HepG2 (cell line): ENCODE results near the gene CAPN9. TPM values are rescaled to one million over a fixed set of nuclear protein-coding genes. Genes with fewer than 3 reads are reported as not detected.

Experiments
- ATAC-seq: fragments of 200-7000 bp; cut with Tn5 transposase; 3 replicates; pipeline ENCODE4 v1.9.1; 2020; ENCODE audit warnings: mild to moderate bottlenecking, moderate library complexity
- BruUV-seq: library from RNA; stranded (reverse); fragments of 400-500 nt; replicated peaks from 2 replicates; lab custom pipeline; 2021; lab: Mats Ljungman, UMichigan
- CTCF ChIA-PET: fragments of 300-600 bp; formaldehyde crosslinking; extraction: SDS; loops from one replicate; lab custom pipeline; 2021; ENCODE audit warnings: low total read pairs, inconsistent platforms, low intra/inter-chr PET ratio; lab: Yijun Ruan, JAX
- POLR2A ChIA-PET: fragments of 350-600 bp; sonication (Branson Sonifier 250); formaldehyde crosslinking; loops from one replicate; lab custom pipeline; 2020; ENCODE audit warnings: antibody characterized with exemption, inconsistent platforms; lab: Yijun Ruan, JAX
- DNase-seq: peaks from one replicate; pipeline ENCODE4 v3.0.0-alpha.2; 2015; ENCODE audit warnings: low spot score
- FAIRE-seq: peaks from 3 replicates; lab custom pipeline; 2011; peaks lifted over from hg19 to GRCh38; lab: Jason Lieb, UNC
- H2AFZ ChIP-seq: one replicate; pipeline ENCODE4 v1.6.1; 2011; ENCODE audit warnings: low read length, inconsistent platforms
- H3K27ac ChIP-seq: fragments of 300-600 bp; 3 replicates; pipeline ENCODE4 v1.8.0; 2011; ENCODE audit warnings: mixed run types, mild to moderate bottlenecking, mixed read lengths, low read length, inconsistent platforms; ENCODE audit not compliant: insufficient read depth; ENCODE audit errors: extremely low read length
- H3K27me3 ChIP-seq, 2 experiments: fragments of 200-600 bp in 1 of 2; 2 replicates in 1 of 2; 3 replicates in 1 of 2; pipeline versions ENCODE4 v1.6.0 to v1.8.0; 2011; ENCODE audit warnings: low read length in 2 of 2, mild to moderate bottlenecking in 2 of 2, moderate library complexity in 2 of 2, inconsistent platforms in 1 of 2; ENCODE audit not compliant: insufficient read depth in 2 of 2, control insufficient read depth in 1 of 2
- H3K36me3 ChIP-seq, 2 experiments: fragments of 200-600 bp in 1 of 2; replicated peaks in 1 of 2; 2 replicates in 1 of 2; 3 replicates in 1 of 2; pipeline versions ENCODE4 v1.5.1 to v1.8.0; 2011; ENCODE audit warnings: low read length in 2 of 2, inconsistent platforms in 1 of 2; ENCODE audit not compliant: insufficient read depth in 2 of 2, control insufficient read depth in 1 of 2
- H3K4me1 ChIP-seq: 2 replicates; pipeline ENCODE4 v1.5.1; 2012; ENCODE audit warnings: low read length, inconsistent platforms; ENCODE audit not compliant: insufficient read depth
- H3K4me2 ChIP-seq: 2 replicates; pipeline ENCODE4 v1.6.0; 2011; ENCODE audit warnings: low read depth, low read length, inconsistent platforms
- H3K4me3 ChIP-seq, 3 experiments: fragments of 200-600 bp in 1 of 3; sonication (generic), shearing (Covaris generic) in 1 of 3; replicated peaks in 1 of 3; 2 replicates each; pipeline ENCODE4 v1.5.1; 2011 to 2016; ENCODE audit warnings: low read length in 3 of 3, inconsistent platforms in 2 of 3, low read depth in 2 of 3, mild to moderate bottlenecking in 2 of 3, control low read depth in 1 of 3, mixed read lengths in 1 of 3; ENCODE audit not compliant: insufficient read depth in 1 of 3
- H3K79me2 ChIP-seq: one replicate; pipeline ENCODE4 v1.6.1; 2011; ENCODE audit warnings: low read length, inconsistent platforms; ENCODE audit not compliant: insufficient read depth
- H3K9ac ChIP-seq: 2 replicates; pipeline ENCODE4 v1.6.0; 2011; ENCODE audit warnings: mild to moderate bottlenecking, low read depth, low read length, inconsistent platforms; ENCODE audit not compliant: insufficient read depth
- H3K9me3 ChIP-seq: 2 replicates; pipeline ENCODE4 v1.5.1; 2012; ENCODE audit warnings: mild to moderate bottlenecking, low read length
- H4K20me1 ChIP-seq: 2 replicates; pipeline ENCODE4 v1.6.0; 2011; ENCODE audit warnings: inconsistent platforms, mild to moderate bottlenecking, low read length, moderate library complexity; ENCODE audit not compliant: insufficient read depth
- DMAP1 ChIP-seq: IDR thresholded peaks from 2 replicates; pipeline ENCODE4 v1.6.1; 2016
- FOSL1 ChIP-seq: sonication (generic); formaldehyde crosslinking; IDR thresholded peaks from 2 replicates; pipeline ENCODE4 v1.9.0; 2021; ENCODE audit warnings: missing genetic modification reagents, borderline replicate concordance
- SRSF1 ChIP-seq: fragments of 200-400 bp; formaldehyde crosslinking; optimal IDR thresholded peaks from 2 replicates; pipeline ENCODE3; 2017; ENCODE audit warnings: mild to moderate bottlenecking, low read depth, low read length, moderate library complexity
- ZNF558 ChIP-seq: sonication (generic); formaldehyde crosslinking; IDR thresholded peaks from 2 replicates; pipeline ENCODE4 v1.9.0; 2022; ENCODE audit warnings: mild to moderate bottlenecking, missing genetic modification reagents, borderline replicate concordance
- ZNF709 ChIP-seq: sonication (generic); formaldehyde crosslinking; IDR thresholded peaks from 2 replicates; pipeline ENCODE4 v1.5.0; 2020; ENCODE audit warnings: mild to moderate bottlenecking, missing genetic modification reagents
- ZSCAN12 ChIP-seq: sonication (generic); formaldehyde crosslinking; IDR thresholded peaks from 2 replicates; pipeline ENCODE4 v1.9.0; 2021; ENCODE audit warnings: mild to moderate bottlenecking, missing genetic modification reagents
- WGBS: methylation state at CpG from one replicate; pipeline ENCODE4 v1.1.6; 2017; ENCODE audit warnings: low lambda C conversion rate; 5-methylcytosine and 5-hydroxymethylcytosine counted together
- in situ Hi-C: cut with HindIII; loops from 2 replicates; pipeline ENCODE4 v1.10.0; 2017; ENCODE audit warnings: low pct_unique_long_range_greater_than_20kb; ENCODE audit not compliant: extremely low pct_ligation_motif_present
- intact Hi-C: fragments of 100-400 bp; cut with micrococcal nuclease; formaldehyde crosslinking; loops from one replicate; pipeline ENCODE4 v1.10.0; 2022; ENCODE audit not compliant: unreplicated experiment
- polyA plus RNA-seq, 8 experiments: library from polyadenylated mRNA; depleted of rRNA in 3 of 8; stranded (reverse) in 7 of 8; unstranded in 1 of 8; fragments of >200 nt; fragmentation: Illumina TruSeq in 4 of 8; extraction: Trizol in 4 of 8; gene quantifications; 2 replicates each; pipeline versions ENCODE4 v1.2.1 to v1.2.3, GENCODE V29; 2011 to 2016; ENCODE audit warnings: low read depth in 4 of 8, missing spikeins in 1 of 8, mixed read lengths in 1 of 8; ENCODE audit not compliant: insufficient read depth in 1 of 8
- total RNA-seq, 5 experiments: library from RNA; depleted of rRNA; stranded (reverse); fragments of >200 nt; fragmentation: Illumina TruSeq; extraction: Trizol; gene quantifications; 2 replicates each; pipeline ENCODE4 v1.2.3, GENCODE V29; 2016; ENCODE audit warnings: low read depth in 1 of 5
- TF ChIP-seq, protein P1 (sequence below): IDR thresholded peaks from 2 replicates; pipeline ENCODE4 v1.6.1; 2016

The CAPN9 gene
- total and polyA plus RNA-seq, 2 of the 13 experiments (the other 11 are each of a cell fraction or from before 2014, with no cell fraction given): 0.04 to 0.31 TPM

DNA sequence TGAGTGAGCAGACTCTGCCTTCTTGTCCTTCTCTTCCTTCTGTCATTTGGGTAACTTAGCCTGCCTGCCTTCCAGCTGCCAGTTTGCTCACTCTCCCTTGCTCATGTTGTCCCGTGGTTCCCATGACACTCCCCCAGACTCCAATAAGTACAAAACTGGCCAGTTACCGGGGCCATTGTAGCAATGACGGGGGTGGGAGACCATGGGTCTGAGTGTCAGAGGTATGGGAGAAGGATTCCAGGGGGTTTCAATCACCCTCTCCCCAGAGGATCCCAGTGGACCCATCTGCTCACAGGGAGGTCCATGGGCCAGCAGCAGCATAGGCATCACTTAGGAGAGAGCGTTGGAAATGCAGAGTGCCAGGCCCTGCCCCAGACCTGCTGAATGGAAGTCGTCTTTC, 51.3 kb downstream of the CAPN9 start:
- Histone ChIP-seq H3K4me2 (no peak overlapping the region), H3K79me2 (no peaks in the 10 kb centered on the region), H3K9me3 (no peaks in the 10 kb centered on the region), H3K27me3 (peaks cover 0 to 10% of the 10 kb centered on the region in 2 experiments; a peak in 1 of 5 replicates), H4K20me1 (no peaks in the 10 kb centered on the region), H2AFZ (no peak overlapping the region), H3K4me1 (peaks cover 22% of the 10 kb centered on the region), H3K4me3 (no peak overlapping the region), H3K9ac (no peak overlapping the region), H3K27ac (no peak overlapping the region), H3K36me3 (no peaks in the 10 kb centered on the region)
- CTCF ChIA-PET: interaction anchor here (1.6 to 2.4 kb wide), 5 partner anchors 119 to 413 kb away, joined by 6 to 14 read pairs (median 10); partner anchors contain the start of genes ARV1 and TTC13
- no TSS peak for BruUV-seq
- TF ChIP-seq SRSF1 (no peak), ZNF709 (CRISPR knock-in tag) (no peak), FOSL1 (no peak), ZSCAN12 (CRISPR knock-in tag) (no peak), DMAP1 (CRISPR knock-in tag) (no peak), ZNF558 (no peak)
- TF ChIP-seq, protein P1, sequence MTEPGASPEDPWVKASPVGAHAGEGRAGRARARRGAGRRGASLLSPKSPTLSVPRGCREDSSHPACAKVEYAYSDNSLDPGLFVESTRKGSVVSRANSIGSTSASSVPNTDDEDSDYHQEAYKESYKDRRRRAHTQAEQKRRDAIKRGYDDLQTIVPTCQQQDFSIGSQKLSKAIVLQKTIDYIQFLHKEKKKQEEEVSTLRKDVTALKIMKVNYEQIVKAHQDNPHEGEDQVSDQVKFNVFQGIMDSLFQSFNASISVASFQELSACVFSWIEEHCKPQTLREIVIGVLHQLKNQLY (CRISPR knock-in tag): no peak
- DNase-seq: no peak
- POLR2A ChIA-PET: no interaction called here
- in situ Hi-C loops: loop anchor here (25.0 kb wide), 1 partner anchor 414 kb away; no protein-coding TSS in a partner anchor
- FAIRE-seq: no peak
- ATAC-seq: no peak
- intact Hi-C loops: loop anchor here (1.0 to 5.0 kb wide), 4 partner anchors 119 to 413 kb away; partner anchors contain the start of gene ARV1
- 41% methylated on average over 4 of the region's 5 CpGs for WGBS
